Right lobe of liver (tissue), 4 donors: ENCODE measurements around the gene IFNAR2.

Source experiments
- POLR2A ChIP-seq: fragments of 450-650 bp; IDR thresholded peaks from one replicate; pipeline ENCODE4 v1.6.1; 2017; ENCODE audit warnings: antibody characterized with exemption, mild to moderate bottlenecking
- TF ChIP-seq, protein P1 (sequence below), 4 donors: fragments of 200-600 bp in 3 of 4; fragments of 450-650 bp in 1 of 4; IDR thresholded peaks; one replicate each; pipeline versions ENCODE4 v1.5.1 to v1.8.0; 2016 to 2022; ENCODE audit warnings: antibody characterized with exemption in 4 of 4, mild to moderate bottlenecking in 2 of 4
- donor health status: DM: no; HTN: no; CAD: no.
- donor health status: DM: no; HTN: no; CAD: no.
- donor health status: DM: no; HTN: yes; CAD: no.

DNA sequence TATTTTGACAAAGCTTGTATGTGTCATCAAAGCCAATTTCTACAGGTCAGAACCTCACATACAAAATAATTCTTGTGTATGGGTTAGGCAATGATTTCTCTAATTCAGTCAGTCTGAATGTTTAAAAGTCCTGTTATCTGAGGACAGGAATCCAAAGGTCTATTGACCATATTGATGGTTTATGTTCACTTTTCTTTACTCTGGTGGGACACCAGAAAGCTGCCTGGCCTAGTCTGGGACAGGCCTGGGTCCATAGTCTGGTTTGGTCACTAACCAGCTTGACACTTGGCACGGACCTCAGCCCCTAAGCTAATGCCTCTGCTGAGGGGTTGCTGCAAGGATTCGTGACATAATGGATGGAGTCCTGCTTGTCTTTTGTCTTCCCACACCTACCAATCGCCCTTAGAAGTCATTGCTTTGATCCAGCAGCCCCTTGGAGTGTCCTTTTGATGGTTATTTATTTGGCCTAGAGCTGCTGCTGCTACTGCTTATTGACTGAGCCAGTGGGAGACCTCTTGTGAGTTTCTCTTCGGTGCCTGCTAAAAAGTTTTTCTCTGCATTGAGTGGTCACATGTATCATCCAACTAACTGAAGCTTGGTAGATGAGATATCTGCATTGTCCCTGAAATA is 15.7 kb downstream of the IFNAR2 start:
- TF ChIP-seq, protein P1, sequence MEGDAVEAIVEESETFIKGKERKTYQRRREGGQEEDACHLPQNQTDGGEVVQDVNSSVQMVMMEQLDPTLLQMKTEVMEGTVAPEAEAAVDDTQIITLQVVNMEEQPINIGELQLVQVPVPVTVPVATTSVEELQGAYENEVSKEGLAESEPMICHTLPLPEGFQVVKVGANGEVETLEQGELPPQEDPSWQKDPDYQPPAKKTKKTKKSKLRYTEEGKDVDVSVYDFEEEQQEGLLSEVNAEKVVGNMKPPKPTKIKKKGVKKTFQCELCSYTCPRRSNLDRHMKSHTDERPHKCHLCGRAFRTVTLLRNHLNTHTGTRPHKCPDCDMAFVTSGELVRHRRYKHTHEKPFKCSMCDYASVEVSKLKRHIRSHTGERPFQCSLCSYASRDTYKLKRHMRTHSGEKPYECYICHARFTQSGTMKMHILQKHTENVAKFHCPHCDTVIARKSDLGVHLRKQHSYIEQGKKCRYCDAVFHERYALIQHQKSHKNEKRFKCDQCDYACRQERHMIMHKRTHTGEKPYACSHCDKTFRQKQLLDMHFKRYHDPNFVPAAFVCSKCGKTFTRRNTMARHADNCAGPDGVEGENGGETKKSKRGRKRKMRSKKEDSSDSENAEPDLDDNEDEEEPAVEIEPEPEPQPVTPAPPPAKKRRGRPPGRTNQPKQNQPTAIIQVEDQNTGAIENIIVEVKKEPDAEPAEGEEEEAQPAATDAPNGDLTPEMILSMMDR (IDR thresholded peaks at IDR 0.05) = no peak
- no peak for TF ChIP-seq POLR2A
